ENCODE measurements around the gene CAPZA2. TPM values are rescaled to one million over a fixed set of nuclear protein-coding genes. Genes with fewer than 3 reads are reported as not detected.
A peak's percentile ranks its signal among the peaks of the same experiment; 100 is the strongest.

CAPZA2 gene
- polyA plus RNA-seq, 2 donors = 13.6 to 44.9 TPM

GRCh38 chr7:116876664-116877442, 14.5 kb downstream of the CAPZA2 start:
- Histone ChIP-seq H3K9me3 (ENCODE audit: control insufficient read depth in 2 of 2, insufficient read depth in 1 of 2, low read depth in 1 of 2, low read length in 1 of 2) (no peaks in the 10 kb centered on the region), H3K4me3 (ENCODE audit: low read depth in 1 of 2, low read length in 2 of 2) (no peak overlapping the region), H3K4me1 (ENCODE audit: control insufficient read depth in 2 of 2, insufficient read depth in 2 of 2, low read length in 1 of 2) (no peaks in the 10 kb centered on the region), H3K27ac (ENCODE audit: low read depth in 2 of 2, low read length in 1 of 2) (peak overlapping the region in 1 of 2 donors; percentile 6), H3K36me3 (ENCODE audit: control insufficient read depth in 2 of 2, insufficient read depth in 2 of 2, low read length in 1 of 2) (no peaks in the 10 kb centered on the region), H3K27me3 (ENCODE audit: control insufficient read depth in 1 of 2, insufficient read depth in 2 of 2, low read length in 2 of 2) (no peaks in the 10 kb centered on the region)
- WGBS, 2 donors = 56 to 73% methylated on average over 8 of the region's 8 CpGs

GRCh38 chr7:116877443-116878217, 15.2 kb downstream of the CAPZA2 start:
- H3K27ac ChIP-seq (ENCODE audit: low read depth in 2 of 2, low read length in 1 of 2) = no peak overlapping the region
- no peak overlapping the region for H3K4me3 ChIP-seq (ENCODE audit: low read depth in 1 of 2, low read length in 2 of 2)
- no peaks in the 10 kb centered on the region for H3K4me1 ChIP-seq (ENCODE audit: control insufficient read depth in 2 of 2, insufficient read depth in 2 of 2, low read length in 1 of 2)
- H3K27me3 ChIP-seq (ENCODE audit: control insufficient read depth in 1 of 2, insufficient read depth in 2 of 2, low read length in 2 of 2) = no peaks in the 10 kb centered on the region
- H3K36me3 ChIP-seq (ENCODE audit: control insufficient read depth in 2 of 2, insufficient read depth in 2 of 2, low read length in 1 of 2) = no peaks in the 10 kb centered on the region
- no peaks in the 10 kb centered on the region for H3K9me3 ChIP-seq (ENCODE audit: control insufficient read depth in 2 of 2, insufficient read depth in 1 of 2, low read depth in 1 of 2, low read length in 1 of 2)
- WGBS, 2 donors = 84 to 89% methylated on average over 3 of the region's 3 CpGs

GRCh38 chr7:116884691-116885090, 22.3 kb downstream of the CAPZA2 start:
- Histone ChIP-seq H3K4me3 (ENCODE audit: low read depth in 1 of 2, low read length in 2 of 2) (no peak overlapping the region), H3K27me3 (ENCODE audit: control insufficient read depth in 1 of 2, insufficient read depth in 2 of 2, low read length in 2 of 2) (no peaks in the 10 kb centered on the region), H3K4me1 (ENCODE audit: control insufficient read depth in 2 of 2, insufficient read depth in 2 of 2, low read length in 1 of 2) (no peaks in the 10 kb centered on the region), H3K36me3 (ENCODE audit: control insufficient read depth in 2 of 2, insufficient read depth in 2 of 2, low read length in 1 of 2) (no peaks in the 10 kb centered on the region), H3K27ac (ENCODE audit: low read depth in 2 of 2, low read length in 1 of 2) (no peak overlapping the region), H3K9me3 (ENCODE audit: control insufficient read depth in 2 of 2, insufficient read depth in 1 of 2, low read depth in 1 of 2, low read length in 1 of 2) (no peaks in the 10 kb centered on the region)
- WGBS, 2 donors = 97 to 98% methylated on average over 3 of the region's 3 CpGs

DNA sequence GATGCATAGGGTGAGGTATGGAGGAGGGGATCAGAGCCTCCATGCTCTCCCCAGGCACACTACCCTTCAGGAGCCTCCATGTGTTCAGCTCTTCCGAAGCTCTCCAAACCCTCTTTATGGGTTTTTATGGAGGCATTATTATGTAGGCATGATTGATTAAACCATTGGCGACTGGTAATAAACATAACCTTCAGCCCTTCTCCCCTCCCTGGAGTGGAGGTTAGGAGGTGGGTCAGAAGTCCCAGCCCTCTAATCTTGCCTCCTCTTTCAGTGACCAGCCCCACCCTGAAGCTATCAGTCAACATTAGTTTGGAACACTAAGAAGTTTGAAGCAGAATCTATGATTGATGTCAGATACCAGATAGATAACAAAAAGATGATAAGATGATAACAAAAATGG, 23.3 kb downstream of the CAPZA2 start:
- H3K27ac ChIP-seq (ENCODE audit: low read depth in 2 of 2, low read length in 1 of 2) = no peak overlapping the region
- no peaks in the 10 kb centered on the region for H3K4me1 ChIP-seq (ENCODE audit: control insufficient read depth in 2 of 2, insufficient read depth in 2 of 2, low read length in 1 of 2)
- no peaks in the 10 kb centered on the region for H3K36me3 ChIP-seq (ENCODE audit: control insufficient read depth in 2 of 2, insufficient read depth in 2 of 2, low read length in 1 of 2)
- no peaks in the 10 kb centered on the region for H3K27me3 ChIP-seq (ENCODE audit: control insufficient read depth in 1 of 2, insufficient read depth in 2 of 2, low read length in 2 of 2)
- no peaks in the 10 kb centered on the region for H3K9me3 ChIP-seq (ENCODE audit: control insufficient read depth in 2 of 2, insufficient read depth in 1 of 2, low read depth in 1 of 2, low read length in 1 of 2)
- 75 to 77% methylated on average over 2 of the region's 2 CpGs for WGBS, 2 donors
- H3K4me3 ChIP-seq (ENCODE audit: low read depth in 1 of 2, low read length in 2 of 2) = no peak overlapping the region

GRCh38 chr7:116886543-116887156, 24.3 kb downstream of the CAPZA2 start:
- Histone ChIP-seq H3K27ac (ENCODE audit: low read depth in 2 of 2, low read length in 1 of 2) (no peak overlapping the region), H3K4me3 (ENCODE audit: low read depth in 1 of 2, low read length in 2 of 2) (no peak overlapping the region), H3K27me3 (ENCODE audit: control insufficient read depth in 1 of 2, insufficient read depth in 2 of 2, low read length in 2 of 2) (no peaks in the 10 kb centered on the region), H3K36me3 (ENCODE audit: control insufficient read depth in 2 of 2, insufficient read depth in 2 of 2, low read length in 1 of 2) (no peaks in the 10 kb centered on the region), H3K4me1 (ENCODE audit: control insufficient read depth in 2 of 2, insufficient read depth in 2 of 2, low read length in 1 of 2) (no peaks in the 10 kb centered on the region), H3K9me3 (ENCODE audit: control insufficient read depth in 2 of 2, insufficient read depth in 1 of 2, low read depth in 1 of 2, low read length in 1 of 2) (no peaks in the 10 kb centered on the region)

GRCh38 chr7:116888895-116889294, 26.5 kb downstream of the CAPZA2 start:
- Histone ChIP-seq H3K27ac (ENCODE audit: low read depth in 2 of 2, low read length in 1 of 2) (no peak overlapping the region), H3K27me3 (ENCODE audit: control insufficient read depth in 1 of 2, insufficient read depth in 2 of 2, low read length in 2 of 2) (no peaks in the 10 kb centered on the region), H3K36me3 (ENCODE audit: control insufficient read depth in 2 of 2, insufficient read depth in 2 of 2, low read length in 1 of 2) (no peaks in the 10 kb centered on the region), H3K4me3 (ENCODE audit: low read depth in 1 of 2, low read length in 2 of 2) (no peak overlapping the region), H3K4me1 (ENCODE audit: control insufficient read depth in 2 of 2, insufficient read depth in 2 of 2, low read length in 1 of 2) (no peaks in the 10 kb centered on the region), H3K9me3 (ENCODE audit: control insufficient read depth in 2 of 2, insufficient read depth in 1 of 2, low read depth in 1 of 2, low read length in 1 of 2) (no peaks in the 10 kb centered on the region)
- WGBS, 2 donors = 50 to 51% methylated on average over 3 of the region's 3 CpGs

GRCh38 chr7:116895849-116896248, 33.5 kb downstream of the CAPZA2 start:
- no peaks in the 10 kb centered on the region for H3K9me3 ChIP-seq (ENCODE audit: control insufficient read depth in 2 of 2, insufficient read depth in 1 of 2, low read depth in 1 of 2, low read length in 1 of 2)
- no peak overlapping the region for H3K4me3 ChIP-seq (ENCODE audit: low read depth in 1 of 2, low read length in 2 of 2)
- no peaks in the 10 kb centered on the region for H3K4me1 ChIP-seq (ENCODE audit: control insufficient read depth in 2 of 2, insufficient read depth in 2 of 2, low read length in 1 of 2)
- WGBS, 2 donors = 47 to 91% methylated on average over 1 to 2 of the region's 2 CpGs
- no peaks in the 10 kb centered on the region for H3K36me3 ChIP-seq (ENCODE audit: control insufficient read depth in 2 of 2, insufficient read depth in 2 of 2, low read length in 1 of 2)
- H3K27me3 ChIP-seq (ENCODE audit: control insufficient read depth in 1 of 2, insufficient read depth in 2 of 2, low read length in 2 of 2) = no peaks in the 10 kb centered on the region
- no peak overlapping the region for H3K27ac ChIP-seq (ENCODE audit: low read depth in 2 of 2, low read length in 1 of 2)

DNA sequence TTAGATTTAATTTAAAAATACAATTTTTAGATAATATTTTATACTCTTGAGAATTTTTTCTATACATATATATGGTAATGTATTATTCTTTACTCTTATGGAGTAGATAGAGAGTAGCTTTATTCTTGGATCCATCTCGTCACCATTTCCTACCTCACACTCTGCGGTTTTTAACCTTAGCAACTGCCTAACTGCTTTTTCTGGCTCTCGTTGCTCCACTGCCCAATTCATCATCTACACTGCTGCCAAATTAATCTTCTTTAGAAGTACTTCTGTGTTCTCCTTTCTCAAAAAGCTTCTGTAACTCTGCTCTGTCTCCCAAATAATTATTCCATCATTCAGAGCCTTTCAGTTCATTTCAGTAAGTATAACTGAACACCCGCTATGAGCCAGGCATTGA, 35.3 kb downstream of the CAPZA2 start:
- Histone ChIP-seq H3K4me1 (ENCODE audit: control insufficient read depth in 2 of 2, insufficient read depth in 2 of 2, low read length in 1 of 2) (no peaks in the 10 kb centered on the region), H3K9me3 (ENCODE audit: control insufficient read depth in 2 of 2, insufficient read depth in 1 of 2, low read depth in 1 of 2, low read length in 1 of 2) (no peaks in the 10 kb centered on the region), H3K27me3 (ENCODE audit: control insufficient read depth in 1 of 2, insufficient read depth in 2 of 2, low read length in 2 of 2) (no peaks in the 10 kb centered on the region), H3K36me3 (ENCODE audit: control insufficient read depth in 2 of 2, insufficient read depth in 2 of 2, low read length in 1 of 2) (no peaks in the 10 kb centered on the region), H3K27ac (ENCODE audit: low read depth in 2 of 2, low read length in 1 of 2) (no peak overlapping the region), H3K4me3 (ENCODE audit: low read depth in 1 of 2, low read length in 2 of 2) (no peak overlapping the region)
- 86 to 88% methylated on average over 4 of the region's 4 CpGs for WGBS, 2 donors

DNA sequence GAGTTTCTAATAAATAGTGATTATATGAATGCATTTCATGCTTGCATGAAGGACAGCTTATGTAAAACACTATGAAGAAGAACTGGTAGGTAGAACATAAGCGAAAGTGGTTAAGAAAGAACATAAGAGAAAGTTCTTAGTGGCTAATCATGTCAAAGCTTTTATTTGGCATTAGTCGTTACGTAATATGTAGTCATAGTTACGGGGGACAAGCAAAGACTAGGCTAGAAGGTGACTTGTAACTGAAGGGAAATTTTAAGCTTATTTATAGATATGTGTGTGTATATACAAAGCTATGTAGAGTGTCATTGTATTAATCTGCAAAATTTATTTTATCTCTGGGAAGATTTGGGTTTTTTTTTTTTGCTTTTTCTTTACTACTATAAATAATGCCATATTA, 36.9 kb downstream of the CAPZA2 start:
- Histone ChIP-seq H3K27me3 (ENCODE audit: control insufficient read depth in 1 of 2, insufficient read depth in 2 of 2, low read length in 2 of 2) (no peaks in the 10 kb centered on the region), H3K4me3 (ENCODE audit: low read depth in 1 of 2, low read length in 2 of 2) (no peak overlapping the region), H3K4me1 (ENCODE audit: control insufficient read depth in 2 of 2, insufficient read depth in 2 of 2, low read length in 1 of 2) (no peaks in the 10 kb centered on the region), H3K9me3 (ENCODE audit: control insufficient read depth in 2 of 2, insufficient read depth in 1 of 2, low read depth in 1 of 2, low read length in 1 of 2) (no peaks in the 10 kb centered on the region), H3K27ac (ENCODE audit: low read depth in 2 of 2, low read length in 1 of 2) (no peak overlapping the region), H3K36me3 (ENCODE audit: control insufficient read depth in 2 of 2, insufficient read depth in 2 of 2, low read length in 1 of 2) (no peaks in the 10 kb centered on the region)
- 80 to 85% methylated on average over 4 of the region's 4 CpGs for WGBS, 2 donors
